ENCODE data around the gene LMTK3. TPM values are rescaled to one million over a fixed set of nuclear protein-coding genes. Genes with fewer than 3 reads are reported as not detected.

Gene LMTK3
- polyA plus RNA-seq, 1 experiment = 0.25 TPM

- POLR2A ChIA-PET = interaction anchor here (1.5 to 1.7 kb wide), 2 partner anchors 12 to 17 kb away, joined by 3 to 5 read pairs; no protein-coding TSS in a partner anchor
- Histone ChIP-seq H3K27me3 (ENCODE audit: control insufficient read depth, insufficient read depth, low read length) (no peaks in the 10 kb centered on the region), H3K27ac (ENCODE audit: low read depth, low read length) (no peak overlapping the region), H3K9me3 (ENCODE audit: control insufficient read depth, insufficient read depth, low read length) (no peaks in the 10 kb centered on the region; the same call in 1 of the 2 replicates), H3K4me3 (ENCODE audit: low read depth, low read length) (no peak overlapping the region)
- TF ChIP-seq CTCF (IDR thresholded peaks at IDR 0.05; ENCODE audit: low read depth, low read length) = no peak
- CTCF ChIA-PET = interaction anchor here (1.5 kb wide), 1 partner anchor 13 kb away, joined by 5 read pairs; no protein-coding TSS in a partner anchor
- DNase-seq (ENCODE audit: low read depth, low spot score) = no peak
These were observed 35.5 kb downstream of the LMTK3 start for GRCh38 chr19:48476176-48476575.

GRCh38 chr19:48475369-48476068 lies 36.1 kb downstream of the LMTK3 start:
- Histone ChIP-seq H3K4me3 (ENCODE audit: low read depth, low read length) (no peak overlapping the region), H3K27ac (ENCODE audit: low read depth, low read length) (no peak overlapping the region), H3K27me3 (ENCODE audit: control insufficient read depth, insufficient read depth, low read length) (no peaks in the 10 kb centered on the region), H3K9me3 (ENCODE audit: control insufficient read depth, insufficient read depth, low read length) (no peaks in the 10 kb centered on the region; the same call in 1 of the 2 replicates)
- ChIA-PET CTCF (interaction anchor here (1.5 kb wide), 1 partner anchor 14 kb away, joined by 5 read pairs; no protein-coding TSS in a partner anchor), POLR2A (interaction anchor here (1.5 to 1.7 kb wide), 2 partner anchors 12 to 18 kb away, joined by 3 to 5 read pairs; no protein-coding TSS in a partner anchor)
- no peak for DNase-seq (ENCODE audit: low read depth, low spot score)
- TF ChIP-seq CTCF (IDR thresholded peaks at IDR 0.05; ENCODE audit: low read depth, low read length) = no peak

GRCh38 chr19:48474084-48474592 lies 37.5 kb downstream of the LMTK3 start:
- Histone ChIP-seq H3K27ac (ENCODE audit: low read depth, low read length) (no peak overlapping the region), H3K27me3 (ENCODE audit: control insufficient read depth, insufficient read depth, low read length) (no peaks in the 10 kb centered on the region), H3K4me3 (ENCODE audit: low read depth, low read length) (no peak overlapping the region), H3K9me3 (ENCODE audit: control insufficient read depth, insufficient read depth, low read length) (no peaks in the 10 kb centered on the region; the same call in 1 of the 2 replicates)
- ChIA-PET CTCF (interaction anchor here (0.8 kb wide), 1 partner anchor 83 kb away, joined by 3 read pairs; the partner anchor contains the start of gene KDELR1), POLR2A (no interaction called here)
- no peak for TF ChIP-seq CTCF (IDR thresholded peaks at IDR 0.05; ENCODE audit: low read depth, low read length)
- no peak for DNase-seq (ENCODE audit: low read depth, low spot score)

GRCh38 chr19:48473161-48473966 lies 38.3 kb downstream of the LMTK3 start:
- no peaks in the 10 kb centered on the region for H3K27me3 ChIP-seq (ENCODE audit: control insufficient read depth, insufficient read depth, low read length)
- H3K27ac ChIP-seq (ENCODE audit: low read depth, low read length) = no peak overlapping the region
- ChIA-PET POLR2A (no interaction called here), CTCF (interaction anchor here (0.8 kb wide), 1 partner anchor 82 kb away, joined by 3 read pairs; the partner anchor contains the start of gene KDELR1)
- no peaks in the 10 kb centered on the region; the same call in 1 of the 2 replicates for H3K9me3 ChIP-seq (ENCODE audit: control insufficient read depth, insufficient read depth, low read length)
- H3K4me3 ChIP-seq (ENCODE audit: low read depth, low read length) = no peak overlapping the region
- no peak for TF ChIP-seq CTCF (IDR thresholded peaks at IDR 0.05; ENCODE audit: low read depth, low read length)
- no peak for DNase-seq (ENCODE audit: low read depth, low spot score)
